Naive thymus-derived CD4-positive, alpha-beta T cell (primary cell): ENCODE data around the gene KDM4C. TPM values are rescaled to one million over a fixed set of nuclear protein-coding genes. Genes with fewer than 3 reads are reported as not detected.
A peak's percentile ranks its signal among the peaks of the same experiment; 100 is the strongest.
"Not testable (repeated sequence)": the region's sequence is repeated elsewhere in the genome, so short reads cannot be mapped to it uniquely, and the experiment has no call there.

Experiments
- ATAC-seq: fragments of 150-1000 bp; cut with Tn5 transposase; 2 replicates; pipeline ENCODE4 v1.10.0; 2021; ENCODE audit warnings: mild to moderate bottlenecking, moderate library complexity
- CTCF ChIA-PET: fragments of 350-600 bp; sonication (Branson Sonifier 250); formaldehyde crosslinking; loops from one replicate; lab custom pipeline; 2021; ENCODE audit warnings: antibody characterized with exemption; lab: Charles Lee
- POLR2A ChIA-PET: fragments of 350-600 bp; sonication (Branson Sonifier 250); formaldehyde crosslinking; loops from one replicate; lab custom pipeline; 2021; ENCODE audit warnings: antibody characterized with exemption, inconsistent platforms; lab: Charles Lee
- DNase-seq, 9 donors: peaks; one replicate each; pipeline versions ENCODE4 v3.0.0 to v3.0.0-alpha.2; 2020 to 2022; ENCODE audit warnings: mixed read lengths in 1 of 9
- H3K27ac ChIP-seq: one replicate; pipeline ENCODE4 v1.7.0; 2013; ENCODE audit warnings: mild to moderate bottlenecking, low read depth, low read length, moderate library complexity
- H3K27me3 ChIP-seq, 2 donors: one replicate each; pipeline ENCODE4 v1.7.0; 2013; ENCODE audit warnings: low read length in 2 of 2, mild to moderate bottlenecking in 2 of 2, moderate library complexity in 2 of 2; ENCODE audit not compliant: control insufficient read depth in 2 of 2, insufficient read depth in 2 of 2
- H3K36me3 ChIP-seq, 3 experiments: 1 replicate in 2 of 3; 2 replicates in 1 of 3; pipeline ENCODE4 v1.7.0; 2013; ENCODE audit warnings: low read length in 3 of 3, mild to moderate bottlenecking in 3 of 3, moderate library complexity in 1 of 3; ENCODE audit not compliant: insufficient read depth in 3 of 3, control insufficient read depth in 2 of 3
- H3K4me1 ChIP-seq, 2 donors: one replicate each; pipeline ENCODE4 v1.7.0; 2013; ENCODE audit warnings: low read length in 2 of 2, mild to moderate bottlenecking in 2 of 2, moderate library complexity in 1 of 2; ENCODE audit not compliant: control insufficient read depth in 2 of 2, insufficient read depth in 2 of 2
- H3K4me3 ChIP-seq: 2 replicates; pipeline ENCODE4 v1.7.0; 2013; ENCODE audit warnings: mild to moderate bottlenecking, low read length
- H3K9me3 ChIP-seq, 3 experiments: 1 replicate in 2 of 3; 2 replicates in 1 of 3; pipeline ENCODE4 v1.7.0; 2013; ENCODE audit warnings: low read length in 3 of 3; ENCODE audit not compliant: control insufficient read depth in 2 of 3
- H3K27ac Mint-ChIP-seq, 9 donors: one replicate each; pipeline ENCODE4 v1.8.0; 2020 to 2022; ENCODE audit warnings: mixed read lengths in 9 of 9, mild to moderate bottlenecking in 8 of 9, moderate library complexity in 5 of 9, inconsistent platforms in 2 of 9
- H3K27me3 Mint-ChIP-seq, 5 donors: one replicate each; pipeline ENCODE4 v1.8.0; 2021 to 2022; ENCODE audit warnings: mixed read lengths in 5 of 5, mild to moderate bottlenecking in 1 of 5
- H3K36me3 Mint-ChIP-seq, 5 donors: one replicate each; pipeline ENCODE4 v1.8.0; 2020 to 2022; ENCODE audit warnings: mixed read lengths in 5 of 5, mild to moderate bottlenecking in 3 of 5, inconsistent platforms in 1 of 5
- H3K4me1 Mint-ChIP-seq, 7 donors: one replicate each; pipeline ENCODE4 v1.8.0; 2020 to 2022; ENCODE audit warnings: mixed read lengths in 7 of 7, mild to moderate bottlenecking in 3 of 7, inconsistent platforms in 1 of 7
- H3K4me3 Mint-ChIP-seq, 10 donors: one replicate each; pipeline ENCODE4 v1.8.0; 2020 to 2022; ENCODE audit warnings: mild to moderate bottlenecking in 10 of 10, mixed read lengths in 10 of 10, moderate library complexity in 6 of 10, inconsistent platforms in 2 of 10
- H3K9me3 Mint-ChIP-seq, 11 donors: one replicate each; pipeline ENCODE4 v1.8.0; 2020 to 2022; ENCODE audit warnings: mixed read lengths in 11 of 11, mild to moderate bottlenecking in 4 of 11, inconsistent platforms in 1 of 11, moderate library complexity in 1 of 11
- intact Hi-C, 2 donors: fragments of 100-400 bp; cut with micrococcal nuclease; formaldehyde crosslinking; loops; one replicate each; pipeline ENCODE4 v1.15.1; 2023
- polyA plus RNA-seq, 2 donors: library from polyadenylated mRNA; unstranded; fragments of 300-500 nt; fragmentation: Illumina TruSeq; gene quantifications; one replicate each; pipeline ENCODE4 v1.2.3, GENCODE V29; 2021
- total RNA-seq, 6 experiments: library from RNA in 5 of 6; stranded (reverse) in 5 of 6; gene quantifications; 1 replicate in 5 of 6; 2 replicates in 1 of 6; pipeline ENCODE4 v1.2.3 and lab custom pipeline; 2021 to 2026

The KDM4C gene
- total and polyA plus RNA-seq, 7 experiments from 2014 or later, result 38.5 to 100 (median 91.3) TPM

DNA sequence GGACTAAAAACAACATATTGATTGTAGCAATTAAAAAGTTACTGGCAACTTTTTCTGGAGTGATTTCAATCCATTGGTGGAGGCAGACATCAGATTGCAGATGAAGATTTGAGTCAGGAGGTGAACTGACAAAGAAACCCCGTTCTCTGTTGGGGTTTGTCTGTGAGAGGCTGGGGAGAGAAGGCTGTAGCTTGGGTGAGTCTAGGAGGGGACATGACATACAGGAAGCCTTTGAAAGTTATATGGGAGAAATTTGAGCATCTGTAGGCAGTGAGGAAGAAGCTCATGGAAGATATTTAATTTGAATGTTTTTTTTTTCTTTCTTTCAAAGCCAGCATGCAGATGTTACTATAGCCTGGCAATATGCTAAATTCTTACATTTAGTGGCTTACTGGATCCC is 26.0 kb downstream of the KDM4C start:
- DNase-seq (no peak), ATAC-seq (no peak)
- Histone ChIP-seq H3K27ac (no peak overlapping the region), H3K4me3 (no peak overlapping the region), H3K9me3 (no peaks in the 10 kb centered on the region), H3K36me3 (no peaks in the 10 kb centered on the region), H3K27me3 (no peaks in the 10 kb centered on the region), H3K4me1 (peaks cover 23 to 55% of the 10 kb centered on the region in 2 donors)
- Mint-ChIP-seq H3K4me3 (peak overlapping the region in 9 of 10 donors; percentile 1 to 78 (median 42)), H3K27ac (peak overlapping the region in 8 of 9 donors; percentile 8 to 86 (median 74)), H3K27me3 (no peaks in the 10 kb centered on the region), H3K4me1 (peaks cover 39 to 98% (median 82%) of the 10 kb centered on the region in 7 donors), H3K9me3 (no peaks in the 10 kb centered on the region), H3K36me3 (peaks cover 0 to 8% (median 4%) of the 10 kb centered on the region in 5 donors)
- CTCF ChIA-PET, result interaction anchor here (1.0 kb wide), 1 partner anchor 26 kb away, joined by 3 read pairs; the partner anchor contains the start of gene KDM4C
- POLR2A ChIA-PET, result interaction anchor here (2.5 kb wide), 1 partner anchor 25 kb away, joined by 16 read pairs; the partner anchor contains the start of gene KDM4C
- intact Hi-C loops, result no loop called here

DNA sequence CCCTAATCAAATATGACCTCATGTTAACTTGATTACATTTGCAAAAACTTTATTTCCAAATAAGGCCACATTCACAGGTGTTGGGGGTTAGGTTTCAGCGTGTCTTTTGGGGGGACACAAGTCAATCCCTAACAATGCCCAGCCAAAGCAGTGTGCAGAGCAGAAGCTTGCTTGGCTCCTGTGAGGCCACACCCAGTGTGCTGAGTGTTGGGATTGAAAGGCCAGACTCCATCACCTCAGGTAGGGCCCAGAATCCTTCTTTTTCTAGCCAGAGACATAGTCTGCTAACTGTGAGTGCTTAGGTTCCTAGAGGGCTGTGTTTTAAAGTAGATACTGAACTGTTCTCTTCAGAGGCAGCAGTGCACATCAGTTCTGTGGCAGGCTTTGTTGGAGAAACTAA is 27.9 kb downstream of the KDM4C start:
- Histone ChIP-seq H3K4me3 (no peak overlapping the region), H3K9me3 (no peaks in the 10 kb centered on the region), H3K36me3 (no peaks in the 10 kb centered on the region), H3K27me3 (no peaks in the 10 kb centered on the region), H3K27ac (peak overlapping the region; percentile 26), H3K4me1 (peaks cover 23 to 40% of the 10 kb centered on the region in 2 donors)
- POLR2A ChIA-PET, result interaction anchor here (1.4 kb wide), 1 partner anchor 28 kb away, joined by 3 read pairs; the partner anchor contains the start of gene KDM4C
- peak overlapping the region in 7 of 9 donors; percentile 11 to 60 (median 44) for H3K27ac Mint-ChIP-seq
- ATAC-seq (no peak), DNase-seq (no peak)
- H3K9me3 Mint-ChIP-seq, result no peaks in the 10 kb centered on the region
- CTCF ChIA-PET, result interaction anchor here (0.6 to 0.7 kb wide), 2 partner anchors 8 to 401 kb away, joined by 3 read pairs; no protein-coding TSS in a partner anchor
- peaks cover 39 to 87% (median 72%) of the 10 kb centered on the region in 7 donors for H3K4me1 Mint-ChIP-seq
- intact Hi-C loops, result no loop called here
- peaks cover 0 to 8% (median 6%) of the 10 kb centered on the region in 5 donors for H3K36me3 Mint-ChIP-seq
- no peak overlapping the region for H3K4me3 Mint-ChIP-seq
- no peaks in the 10 kb centered on the region for H3K27me3 Mint-ChIP-seq

DNA sequence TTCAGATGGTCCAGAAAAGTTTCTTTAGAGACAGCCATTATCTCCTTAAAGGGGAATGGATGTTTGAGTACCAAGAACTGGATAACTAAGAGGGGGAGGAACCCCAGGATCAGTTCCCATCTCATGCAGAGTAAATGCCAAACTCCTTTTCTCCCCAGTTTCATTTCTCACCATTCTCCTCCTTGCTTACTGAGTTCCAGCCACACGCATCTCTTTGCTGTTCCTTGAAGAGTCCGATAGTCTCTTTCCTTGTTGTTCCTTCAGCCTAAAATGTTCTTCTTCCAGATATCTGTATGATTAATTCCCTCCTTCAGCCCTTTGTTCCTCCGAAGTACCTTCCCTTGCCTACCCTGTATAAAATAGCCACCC is 30.0 kb downstream of the KDM4C start:
- peak overlapping the region in 7 of 9 donors; percentile 2 to 85 (median 58) for H3K27ac Mint-ChIP-seq

DNA sequence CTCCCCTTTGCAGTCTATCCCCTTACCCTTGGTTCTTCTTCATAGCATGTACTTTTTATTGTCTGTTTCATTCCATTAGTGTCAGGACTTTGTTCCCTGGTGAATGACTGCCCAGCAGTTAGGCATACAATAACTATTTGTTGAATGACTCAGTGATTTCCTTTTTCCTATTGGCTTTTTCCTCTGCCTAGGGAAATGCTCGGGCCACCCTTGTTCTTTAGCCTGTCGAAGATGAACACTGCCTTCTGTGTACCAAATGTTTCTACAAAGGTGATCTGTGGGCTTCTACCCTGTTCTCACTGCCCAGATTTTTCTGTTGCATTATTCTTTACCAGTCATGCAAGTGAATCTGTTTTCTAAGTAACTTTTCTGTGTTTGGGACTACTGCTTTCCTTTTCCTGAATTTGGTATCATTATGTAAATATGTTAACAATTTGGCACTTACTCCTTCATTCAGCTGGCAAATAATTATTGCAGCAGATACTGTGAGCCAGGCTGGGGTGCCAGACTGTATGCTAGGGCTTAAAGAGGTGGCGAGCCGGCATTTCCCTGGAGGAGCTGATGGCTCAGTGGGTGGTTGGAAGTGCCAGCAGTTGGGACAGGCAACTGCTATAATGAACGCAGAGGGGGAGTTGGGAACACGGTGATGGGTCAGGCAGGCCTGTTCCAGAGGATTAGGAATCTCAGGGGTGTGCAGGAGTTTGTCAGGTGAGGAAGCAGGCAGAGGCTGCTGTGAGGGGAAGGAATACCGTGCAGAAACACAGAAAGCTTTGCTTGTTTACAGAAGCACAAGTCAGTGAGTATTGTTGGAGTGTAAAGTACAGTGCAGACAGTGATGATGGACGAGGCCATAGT is 30.6 kb downstream of the KDM4C start:
- DNase-seq, result no peak
- Mint-ChIP-seq H3K4me3 (peak overlapping the region in 3 of 10 donors; percentile 4 to 58 (median 11)), H3K36me3 (peaks cover 0 to 22% (median 12%) of the 10 kb centered on the region in 5 donors), H3K4me1 (peaks cover 24 to 68% (median 54%) of the 10 kb centered on the region in 7 donors), H3K27ac (peak overlapping the region in 7 of 9 donors; percentile 29 to 85 (median 58)), H3K27me3 (no peaks in the 10 kb centered on the region), H3K9me3 (no peaks in the 10 kb centered on the region)
- no peak for ATAC-seq
- Histone ChIP-seq H3K27ac (no peak overlapping the region), H3K4me1 (peaks cover 7 to 19% of the 10 kb centered on the region in 2 donors), H3K4me3 (no peak overlapping the region), H3K9me3 (no peaks in the 10 kb centered on the region), H3K27me3 (no peaks in the 10 kb centered on the region), H3K36me3 (peaks cover 0 to 9% (median 0%) of the 10 kb centered on the region in 3 experiments)
- CTCF ChIA-PET, result no interaction called here
- intact Hi-C loops, result no loop called here
- POLR2A ChIA-PET, result interaction anchor here (0.7 kb wide), 1 partner anchor 269 kb away, joined by 3 read pairs; no protein-coding TSS in a partner anchor

More for the DNA sequence above, 30.0 kb downstream of the KDM4C start:
- intact Hi-C loops, result no loop called here
- Histone ChIP-seq H3K4me1 (peaks cover 13 to 25% of the 10 kb centered on the region in 2 donors), H3K4me3 (no peak overlapping the region), H3K27me3 (no peaks in the 10 kb centered on the region), H3K9me3 (no peaks in the 10 kb centered on the region), H3K27ac (no peak overlapping the region), H3K36me3 (peaks cover 0 to 4% (median 0%) of the 10 kb centered on the region in 3 experiments)
- peak overlapping the region in 2 of 10 donors; percentile 4 to 11 for H3K4me3 Mint-ChIP-seq
- no peaks in the 10 kb centered on the region for H3K27me3 Mint-ChIP-seq
- peaks cover 0 to 16% (median 8%) of the 10 kb centered on the region in 5 donors for H3K36me3 Mint-ChIP-seq
- no peaks in the 10 kb centered on the region for H3K9me3 Mint-ChIP-seq
- POLR2A ChIA-PET, result interaction anchor here (0.7 kb wide), 1 partner anchor 270 kb away, joined by 3 read pairs; no protein-coding TSS in a partner anchor
- H3K4me1 Mint-ChIP-seq, result peaks cover 30 to 74% (median 61%) of the 10 kb centered on the region in 7 donors
- ATAC-seq, result no peak
- CTCF ChIA-PET, result no interaction called here
- DNase-seq, result no peak

DNA sequence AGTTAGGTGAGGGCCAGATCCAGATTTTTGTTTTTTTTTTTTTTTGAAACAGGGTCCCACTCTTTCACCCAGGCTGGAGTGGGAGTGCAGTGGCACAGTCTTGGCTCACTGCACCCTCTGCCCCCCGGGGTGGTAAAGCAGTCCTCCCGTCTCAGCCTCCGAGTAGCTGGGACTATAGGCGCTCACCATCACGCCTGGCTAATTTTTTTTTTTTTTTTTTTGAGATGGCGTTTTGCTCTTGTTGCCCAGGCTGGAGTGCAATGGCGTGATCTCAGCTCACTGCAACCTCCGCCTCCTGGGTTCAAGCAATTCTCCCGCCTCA is 31.2 kb downstream of the KDM4C start:
- H3K27ac ChIP-seq, ATAC-seq, POLR2A ChIA-PET, H3K27me3 Mint-ChIP-seq, CTCF ChIA-PET, H3K4me3 ChIP-seq, H3K9me3 Mint-ChIP-seq, H3K27me3 ChIP-seq, H3K9me3 ChIP-seq, DNase-seq, H3K4me3 Mint-ChIP-seq, intact Hi-C loops: not testable (repeated sequence)
- H3K4me1 ChIP-seq, result peaks cover 1 to 13% of the 10 kb centered on the region in 2 donors
- peak overlapping the region in 4 of 9 donors; percentile 29 to 58 (median 48) for H3K27ac Mint-ChIP-seq
- H3K36me3 Mint-ChIP-seq, result peaks cover 1 to 25% (median 15%) of the 10 kb centered on the region in 5 donors
- peaks cover 19 to 62% (median 49%) of the 10 kb centered on the region in 7 donors for H3K4me1 Mint-ChIP-seq
- H3K36me3 ChIP-seq, result peaks cover 0 to 11% (median 2%) of the 10 kb centered on the region in 3 experiments

DNA sequence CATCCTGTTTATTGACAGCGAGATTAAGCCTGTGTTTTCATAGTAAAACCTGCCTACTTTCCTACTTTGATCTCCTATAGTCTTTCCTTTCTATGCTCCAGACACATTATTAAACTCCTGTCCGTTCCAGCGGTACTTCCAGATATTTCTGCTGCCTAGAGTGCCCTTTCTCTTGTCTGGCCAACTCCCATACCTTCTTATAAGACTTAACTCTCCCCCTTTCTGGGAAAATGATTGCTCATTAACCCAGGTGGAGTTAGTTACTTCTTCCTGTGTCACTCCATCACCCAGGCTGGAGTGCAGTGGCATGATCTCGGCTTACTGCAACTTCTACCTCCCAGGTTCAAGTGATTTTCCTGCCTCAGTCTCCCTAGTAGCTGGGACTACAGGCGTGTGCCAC is 33.1 kb downstream of the KDM4C start:
- DNase-seq (no peak), ATAC-seq (no peak)
- Histone ChIP-seq H3K36me3 (peaks cover 6 to 17% (median 10%) of the 10 kb centered on the region in 3 experiments), H3K27ac (no peak overlapping the region), H3K9me3 (no peaks in the 10 kb centered on the region), H3K27me3 (no peaks in the 10 kb centered on the region), H3K4me1 (peaks cover 0 to under 1% of the 10 kb centered on the region in 2 donors), H3K4me3 (no peak overlapping the region)
- peak overlapping the region in 3 of 9 donors; percentile 38 to 63 (median 52) for H3K27ac Mint-ChIP-seq
- ChIA-PET CTCF (no interaction called here), POLR2A (no interaction called here)
- H3K4me1 Mint-ChIP-seq, result peaks cover 22 to 49% (median 40%) of the 10 kb centered on the region in 7 donors
- intact Hi-C loops, result no loop called here
- no peaks in the 10 kb centered on the region for H3K27me3 Mint-ChIP-seq
- H3K36me3 Mint-ChIP-seq, result peaks cover 8 to 39% (median 22%) of the 10 kb centered on the region in 5 donors
- H3K9me3 Mint-ChIP-seq, result peaks cover 0 to 4% (median 0%) of the 10 kb centered on the region in 11 donors
- peak overlapping the region in 1 of 10 donors; percentile 29 for H3K4me3 Mint-ChIP-seq
